ENCODE measurements around the gene RNF5. TPM values are rescaled to one million over a fixed set of nuclear protein-coding genes. Genes with fewer than 3 reads are reported as not detected.
"Not testable (repeated sequence)": the region's sequence is repeated elsewhere in the genome, so short reads cannot be mapped to it uniquely, and the experiment has no call there.

The RNF5 gene
- total and polyA plus RNA-seq, 7 donors = 52.0 to 122 (median 91.1) TPM

DNA sequence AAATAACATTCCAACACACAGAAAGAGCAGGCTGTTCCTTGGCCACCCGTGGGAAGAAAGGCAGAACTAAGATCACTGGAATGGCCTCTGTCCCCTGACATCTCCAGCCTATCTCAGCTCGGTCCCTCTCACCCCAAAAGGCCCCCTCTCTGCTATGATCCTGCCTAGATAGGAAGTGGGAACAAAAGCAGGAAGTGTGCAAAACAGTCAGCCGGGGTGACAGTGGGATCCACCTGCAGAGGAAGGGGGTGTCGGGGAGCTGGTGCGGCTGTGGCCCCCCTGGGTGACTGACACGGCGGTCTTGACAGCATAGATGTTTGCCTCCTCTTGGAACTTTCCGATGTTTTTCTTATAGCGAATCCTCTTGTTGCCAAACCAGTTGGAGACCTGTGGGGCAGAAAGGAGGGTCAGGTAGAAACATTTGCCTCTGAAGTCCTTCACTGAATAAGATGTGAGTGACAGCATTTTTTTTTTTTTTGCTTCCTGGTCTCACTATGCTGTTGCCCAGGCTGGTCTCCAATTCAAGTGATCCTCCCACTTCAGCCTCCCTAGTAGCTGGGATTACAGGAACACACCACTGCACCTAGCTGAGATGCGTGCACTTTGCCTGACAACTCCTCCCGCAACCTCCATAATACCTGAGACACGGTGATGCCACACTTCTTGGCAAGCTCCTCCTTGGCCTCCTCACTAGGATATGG, 9.0 kb downstream of the RNF5 start:
- TF ChIP-seq, protein P1, sequence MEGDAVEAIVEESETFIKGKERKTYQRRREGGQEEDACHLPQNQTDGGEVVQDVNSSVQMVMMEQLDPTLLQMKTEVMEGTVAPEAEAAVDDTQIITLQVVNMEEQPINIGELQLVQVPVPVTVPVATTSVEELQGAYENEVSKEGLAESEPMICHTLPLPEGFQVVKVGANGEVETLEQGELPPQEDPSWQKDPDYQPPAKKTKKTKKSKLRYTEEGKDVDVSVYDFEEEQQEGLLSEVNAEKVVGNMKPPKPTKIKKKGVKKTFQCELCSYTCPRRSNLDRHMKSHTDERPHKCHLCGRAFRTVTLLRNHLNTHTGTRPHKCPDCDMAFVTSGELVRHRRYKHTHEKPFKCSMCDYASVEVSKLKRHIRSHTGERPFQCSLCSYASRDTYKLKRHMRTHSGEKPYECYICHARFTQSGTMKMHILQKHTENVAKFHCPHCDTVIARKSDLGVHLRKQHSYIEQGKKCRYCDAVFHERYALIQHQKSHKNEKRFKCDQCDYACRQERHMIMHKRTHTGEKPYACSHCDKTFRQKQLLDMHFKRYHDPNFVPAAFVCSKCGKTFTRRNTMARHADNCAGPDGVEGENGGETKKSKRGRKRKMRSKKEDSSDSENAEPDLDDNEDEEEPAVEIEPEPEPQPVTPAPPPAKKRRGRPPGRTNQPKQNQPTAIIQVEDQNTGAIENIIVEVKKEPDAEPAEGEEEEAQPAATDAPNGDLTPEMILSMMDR (IDR thresholded peaks at IDR 0.05) = no peak
- intact Hi-C loops (cut with DNase I) = no loop called here
- H3K36me3 ChIP-seq (ENCODE audit: insufficient read depth in 1 of 2, low read depth in 1 of 2) = peaks cover 0 to 34% of the 10 kb centered on the region in 2 donors
- DNase-seq (no peak), ATAC-seq (no peak)
- H3K27ac ChIP-seq = peak overlapping the region; percentile 76
- no peak overlapping the region for H3K4me3 ChIP-seq
- H3K4me1 ChIP-seq = peaks cover 25% of the 10 kb centered on the region
- H3K9me3 ChIP-seq = no peaks in the 10 kb centered on the region
- no peaks in the 10 kb centered on the region for H3K27me3 ChIP-seq (ENCODE audit: insufficient read depth in 3 of 3, low read length in 2 of 3)
- WGBS, 3 donors = 68 to 75% (median 69%) methylated on average over 12 of the region's 12 CpGs

DNA sequence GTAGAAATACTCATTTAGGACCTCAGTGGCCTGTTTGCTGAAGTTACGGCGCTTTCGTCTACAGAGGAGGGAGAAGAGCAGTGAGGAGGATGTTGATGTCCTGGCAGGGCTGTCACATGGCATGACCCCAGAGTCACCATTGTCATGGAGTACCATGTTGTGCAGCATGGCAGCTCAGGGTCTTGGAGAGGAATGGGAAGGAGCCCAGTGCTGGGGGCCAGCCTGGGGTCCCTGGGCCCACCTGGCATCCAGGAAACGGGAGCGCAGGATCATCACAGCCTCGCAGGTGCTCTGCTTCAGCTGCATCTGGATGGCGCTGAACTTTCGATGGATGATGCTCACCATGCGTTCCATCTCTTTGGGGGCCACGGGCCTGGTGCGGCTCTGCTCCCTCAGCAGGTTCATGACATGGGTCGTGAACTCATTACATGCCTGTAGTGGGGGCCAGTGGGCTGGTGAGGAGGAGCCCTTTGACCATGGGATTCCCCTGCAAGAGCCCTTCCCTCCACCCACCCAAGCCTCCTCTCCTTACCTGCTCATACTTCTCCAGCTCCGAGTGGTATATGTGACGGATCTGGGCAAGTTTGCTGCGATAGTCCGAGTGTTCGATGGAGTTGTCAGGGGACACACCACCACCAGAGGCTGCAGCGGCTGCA, 9.6 kb downstream of the RNF5 start:
- ATAC-seq; DNase-seq; H3K27me3 ChIP-seq (ENCODE audit: insufficient read depth in 3 of 3, low read length in 2 of 3); H3K9me3 ChIP-seq; intact Hi-C loops (cut with DNase I): not testable (repeated sequence)
- Histone ChIP-seq H3K36me3 (ENCODE audit: insufficient read depth in 1 of 2, low read depth in 1 of 2) (peaks cover 0 to 30% of the 10 kb centered on the region in 2 donors), H3K4me3 (peak overlapping the region; percentile 77), H3K4me1 (peaks cover 18% of the 10 kb centered on the region), H3K27ac (peak overlapping the region; percentile 91)
- 56 to 67% (median 61%) methylated on average over 16 to 18 of the region's 18 CpGs for WGBS, 3 donors

DNA sequence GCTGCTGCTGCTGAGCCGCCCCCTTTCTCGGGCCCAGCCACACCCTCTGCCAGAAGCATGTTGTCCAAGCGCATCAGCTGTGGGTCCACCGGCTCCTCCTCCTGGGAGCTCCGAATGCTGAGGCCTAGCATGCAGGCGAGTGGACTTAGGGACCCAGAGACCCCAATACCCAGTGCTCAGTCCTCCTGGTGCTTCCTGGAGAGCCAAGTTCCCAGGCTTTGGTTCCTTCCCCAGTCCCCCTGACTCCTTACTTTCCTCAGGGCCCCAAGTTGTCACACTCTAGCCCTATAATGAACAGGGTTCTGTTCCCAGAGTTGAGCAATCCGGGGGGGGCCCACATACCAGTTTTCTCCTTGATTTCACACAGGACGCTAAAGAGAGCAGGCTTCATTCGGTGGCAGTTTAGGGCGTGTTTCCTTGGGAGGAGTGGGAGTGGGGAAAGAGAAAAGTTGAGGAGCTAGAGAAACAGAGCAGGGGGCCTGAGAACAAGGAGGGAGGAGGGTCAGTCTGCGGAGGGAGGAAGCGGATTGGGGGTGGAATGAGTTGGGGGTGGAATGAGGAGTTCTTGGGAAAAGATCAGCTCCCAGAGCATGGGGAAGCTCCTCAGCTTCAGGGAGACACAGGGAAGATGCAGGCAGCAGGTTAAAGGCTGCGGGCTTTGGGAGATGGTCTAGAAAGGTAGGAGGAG, 10.3 kb downstream of the RNF5 start:
- ATAC-seq (no peak), DNase-seq (no peak)
- WGBS, 3 donors = 17 to 28% (median 23%) methylated on average over 8 to 12 of the region's 13 CpGs

DNA sequence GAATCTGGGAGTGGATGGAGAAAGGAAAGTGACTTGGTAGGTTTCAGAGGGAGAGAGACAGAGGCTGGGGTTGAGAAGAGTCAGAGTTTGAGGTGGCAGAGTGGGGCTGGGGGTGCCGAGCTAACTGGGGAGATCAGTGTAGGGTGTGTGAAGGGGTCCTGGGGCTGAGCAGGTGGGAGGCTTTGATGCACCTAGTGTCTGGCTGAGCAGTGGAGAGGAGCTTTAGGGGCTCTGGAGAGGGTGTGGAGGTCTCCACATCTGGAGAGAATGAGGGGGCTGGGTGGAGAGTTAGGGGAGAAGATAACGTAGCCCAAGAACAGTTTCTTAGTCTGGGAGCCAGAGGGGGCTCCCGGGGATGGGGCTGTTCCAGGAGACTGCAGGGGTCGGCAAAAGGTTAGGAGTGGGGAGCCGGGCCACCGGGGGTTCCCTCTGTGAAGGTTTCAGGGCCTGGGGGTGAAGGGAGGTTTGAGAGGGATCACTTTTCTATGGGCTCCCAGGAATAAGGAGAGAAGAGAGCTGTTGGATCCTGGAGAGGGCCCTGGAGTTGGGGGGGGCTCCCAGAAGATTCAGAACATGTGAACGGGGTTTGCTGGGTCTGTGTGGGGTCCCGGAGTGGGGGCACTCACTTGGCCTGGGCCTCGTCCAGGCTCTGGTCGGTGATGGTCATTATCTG, 11.0 kb downstream of the RNF5 start:
- whole genome bisulfite sequencing, 3 donors = 1 to 7% (median 5%) methylated on average over 9 to 10 of the region's 10 CpGs
- Histone ChIP-seq H3K4me3 (peak overlapping the region; percentile 77), H3K27ac (peak overlapping the region; percentile 91), H3K27me3 (ENCODE audit: insufficient read depth in 3 of 3, low read length in 2 of 3) (no peaks in the 10 kb centered on the region), H3K9me3 (no peaks in the 10 kb centered on the region), H3K4me1 (peaks cover 18% of the 10 kb centered on the region), H3K36me3 (ENCODE audit: insufficient read depth in 1 of 2, low read depth in 1 of 2) (peaks cover 0 to 21% of the 10 kb centered on the region in 2 donors)
- intact Hi-C loops (cut with DNase I) = no loop called here
- DNase-seq (no peak), ATAC-seq (peak in 1 of 4 donors; percentile 0)
- TF ChIP-seq, protein P1 (IDR thresholded peaks at IDR 0.05) = no peak

More for the DNA sequence above, 10.3 kb downstream of the RNF5 start:
- Histone ChIP-seq H3K4me1 (peaks cover 18% of the 10 kb centered on the region), H3K4me3 (peak overlapping the region; percentile 77), H3K27me3 (ENCODE audit: insufficient read depth in 3 of 3, low read length in 2 of 3) (no peaks in the 10 kb centered on the region), H3K36me3 (ENCODE audit: insufficient read depth in 1 of 2, low read depth in 1 of 2) (peaks cover 0 to 23% of the 10 kb centered on the region in 2 donors), H3K9me3 (no peaks in the 10 kb centered on the region), H3K27ac (peak overlapping the region; percentile 91)
- TF ChIP-seq, protein P1 (IDR thresholded peaks at IDR 0.05) = no peak
- intact Hi-C loops (cut with DNase I) = no loop called here
